Activated CD8-positive, alpha-beta memory T cell treated with anti-CD3 and anti-CD28 coated beads, Interleukin-2, amount 50 U/mL, for 1 hour (primary cell): ENCODE data around the gene CARD9.
"Not testable (repeated sequence)": the region's sequence is repeated elsewhere in the genome, so short reads cannot be mapped to it uniquely, and the experiment has no call there.

Experiments used
- DNase-seq: peaks from one replicate; pipeline ENCODE4 v3.0.0-alpha.2; 2020; ENCODE audit errors: extremely low read depth

CARD9 gene

GRCh38 chr9:136322756-136323330 lies 50.6 kb downstream of the CARD9 start:
- DNase-seq: no peak

GRCh38 chr9:136321561-136321960 lies 51.9 kb downstream of the CARD9 start:
- DNase-seq: no peak

DNA sequence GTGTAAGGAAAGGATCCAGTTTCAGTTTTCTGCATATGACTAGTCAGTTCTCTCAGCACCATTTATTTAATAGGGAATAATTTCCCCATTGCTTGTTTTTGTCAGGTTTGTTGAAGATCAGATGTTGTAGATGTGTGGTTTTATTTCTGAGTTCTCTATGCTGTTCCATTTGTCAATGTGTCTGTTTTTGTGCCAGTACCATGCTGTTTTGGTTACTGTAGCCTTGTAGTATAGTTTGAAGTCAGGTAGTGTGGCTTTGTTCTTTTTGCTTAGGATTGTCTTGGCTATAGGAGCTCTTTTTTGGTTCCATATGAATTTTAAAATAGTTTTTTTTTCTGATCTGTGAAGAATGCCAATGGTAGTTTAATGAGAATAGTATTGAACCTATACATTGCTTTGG lies 52.5 kb downstream of the CARD9 start:
- not testable (repeated sequence) for DNase-seq

DNA sequence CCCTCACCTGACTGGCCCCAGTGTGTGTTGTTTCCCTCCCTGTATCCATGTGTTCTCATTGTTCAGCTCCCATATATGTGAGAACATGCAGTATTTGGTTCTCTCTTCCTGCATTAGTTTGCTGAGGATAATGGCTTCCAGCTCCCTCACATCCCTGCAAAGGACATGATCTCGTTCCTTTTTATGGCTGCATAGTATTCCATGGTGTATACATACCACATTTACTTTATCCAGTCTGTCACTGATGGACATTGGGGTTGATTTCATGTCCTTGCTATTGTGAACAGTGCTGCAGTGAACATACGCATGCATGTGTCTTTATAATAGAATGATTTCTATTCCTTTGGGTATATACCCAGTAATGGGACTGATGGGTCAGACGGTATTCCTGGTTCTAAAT lies 53.5 kb downstream of the CARD9 start:
- not testable (repeated sequence) for DNase-seq

GRCh38 chr9:136319244-136319643 lies 54.2 kb downstream of the CARD9 start:
- not testable (repeated sequence) for DNase-seq

- DNase-seq: no peak
Measured at GRCh38 chr9:136318776-136319241, 54.7 kb downstream of the CARD9 start.

DNA sequence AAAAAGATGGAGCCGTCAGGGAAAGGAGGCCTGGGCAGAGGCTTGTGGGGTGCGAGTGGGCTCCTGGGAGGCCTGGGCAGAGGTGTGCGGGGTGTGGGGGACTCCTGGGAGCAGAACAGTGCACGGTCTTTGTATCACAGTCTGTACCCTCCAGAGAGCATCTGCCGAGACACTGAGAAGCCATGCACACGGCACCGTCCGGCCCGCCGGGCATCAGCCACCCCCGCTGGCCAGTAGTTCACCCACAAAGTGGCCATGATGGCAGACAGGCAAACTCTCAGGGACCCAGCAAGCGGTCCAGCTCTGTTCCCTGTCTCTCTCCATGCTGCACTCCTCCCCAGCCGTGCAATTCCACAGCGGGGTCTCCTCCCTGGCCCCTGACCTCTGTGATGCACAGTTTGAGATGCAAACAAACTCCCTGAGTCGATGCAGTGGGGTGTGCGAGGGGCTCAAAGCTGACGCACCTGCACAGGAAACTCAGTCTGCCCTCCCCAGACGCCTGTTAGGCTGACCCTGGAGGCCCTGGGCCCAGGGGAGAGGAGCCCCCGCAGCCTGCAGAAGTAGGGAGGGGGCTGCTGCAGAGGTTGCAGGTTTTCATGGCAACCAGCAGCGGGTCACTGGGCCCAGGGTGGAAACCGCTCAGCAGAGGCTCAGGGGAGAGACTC lies 55.2 kb downstream of the CARD9 start:
- DNase-seq: no peak

DNA sequence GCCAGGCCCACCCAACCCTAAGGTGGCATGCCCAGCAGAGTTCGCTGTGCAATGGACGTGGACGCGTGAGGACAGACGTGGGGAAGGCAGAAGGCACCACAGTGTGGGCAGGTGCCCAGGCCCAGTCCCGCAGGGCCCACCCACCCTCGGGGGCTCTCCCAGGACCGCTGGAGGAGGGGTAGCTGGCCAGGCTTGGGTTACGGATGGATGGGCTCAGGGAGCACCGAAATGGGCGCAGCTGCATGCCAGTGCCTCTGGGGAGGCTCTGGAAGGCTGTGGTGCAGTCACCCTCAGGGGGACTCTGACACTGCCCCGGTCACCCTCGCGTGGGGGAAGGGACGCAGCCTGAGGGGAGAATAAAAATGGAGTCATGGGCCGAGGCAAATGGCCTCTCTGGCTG lies 55.8 kb downstream of the CARD9 start:
- DNase-seq: no peak

DNA sequence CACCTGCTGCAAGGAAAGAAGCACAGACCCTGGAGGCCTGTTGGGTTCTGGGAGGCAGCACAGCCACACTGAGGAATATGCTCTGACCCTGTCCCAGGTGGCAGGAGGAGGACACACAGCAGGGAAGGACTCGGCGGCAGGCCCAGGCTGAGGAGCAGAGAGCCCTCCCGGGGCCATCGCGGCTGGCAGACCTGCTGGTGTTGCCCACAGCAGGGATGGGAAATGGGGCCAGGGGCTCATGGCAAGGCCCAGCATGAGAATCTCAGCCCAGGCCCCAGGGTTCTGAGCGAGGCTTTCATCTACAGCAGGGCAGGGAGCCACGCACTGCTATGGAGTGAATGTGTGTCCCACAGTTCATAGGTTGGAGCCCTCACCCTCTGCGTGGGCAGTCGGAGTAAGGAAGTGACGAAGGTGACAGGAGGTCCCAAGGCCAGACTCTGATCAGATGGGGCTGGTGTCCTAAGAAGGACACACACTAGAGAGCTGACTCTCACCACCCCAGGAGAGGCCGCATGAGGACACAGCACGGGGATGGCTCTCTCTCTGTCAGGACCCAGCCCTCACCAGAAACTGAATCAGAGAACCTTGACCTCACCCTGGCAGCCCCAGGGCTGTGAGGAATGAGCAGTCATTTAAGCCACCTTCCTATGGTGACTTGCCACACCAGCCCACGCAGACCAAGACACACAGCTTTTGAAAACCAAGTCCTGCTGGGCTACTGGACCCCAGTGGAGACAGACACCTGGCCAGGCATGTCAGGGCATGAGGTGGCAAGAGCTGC lies 56.4 kb downstream of the CARD9 start:
- no peak for DNase-seq

GRCh38 chr9:136316271-136316751 lies 57.2 kb downstream of the CARD9 start:
- DNase-seq: no peak

GRCh38 chr9:136314944-136315343 lies 58.5 kb downstream of the CARD9 start:
- no peak for DNase-seq

DNA sequence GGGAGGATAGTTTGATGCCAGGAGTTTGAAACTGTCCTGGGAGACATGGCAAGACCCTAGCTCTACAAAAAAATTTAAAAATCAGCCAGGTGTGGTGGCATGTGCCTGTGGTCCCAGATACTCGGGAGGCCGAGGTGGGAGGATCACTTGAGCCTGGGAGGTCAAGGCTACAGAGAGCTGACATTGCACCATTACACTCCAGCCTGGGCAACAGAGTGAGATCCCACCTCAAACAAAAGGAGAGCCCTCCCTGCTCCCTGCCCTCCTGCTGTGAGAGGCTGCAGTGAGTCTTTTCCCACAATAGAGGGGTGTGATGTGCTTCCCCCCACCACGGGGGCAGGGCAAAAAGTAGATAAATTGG lies 59.4 kb downstream of the CARD9 start:
- no peak for DNase-seq
